ENCODE results near the gene FHIT. TPM values are rescaled to one million over a fixed set of nuclear protein-coding genes. Genes with fewer than 3 reads are reported as not detected.

The FHIT gene
- total and polyA plus RNA-seq, 7 donors, result 2.4 to 10.2 (median 6.1) TPM

- H3K27me3 ChIP-seq, result no peaks in the 10 kb centered on the region
- peaks cover 0 to 8% (median 0%) of the 10 kb centered on the region in 4 donors for H3K9me3 ChIP-seq
- H3K4me3 ChIP-seq, result no peak overlapping the region
- WGBS, 2 donors, result 80 to 87% methylated on average over 5 of the region's 5 CpGs
- DNase-seq, result no peak
- intact Hi-C loops (cut with DNase I), result no loop called here
- no peak overlapping the region for H3K27ac ChIP-seq
- H3K36me3 ChIP-seq, result no peaks in the 10 kb centered on the region
- no peaks in the 10 kb centered on the region for H3K4me1 ChIP-seq
- TF ChIP-seq POLR2AphosphoS5 (IDR thresholded peaks at IDR 0.05) (no peak), EP300 (IDR thresholded peaks at IDR 0.05) (no peak), POLR2A (IDR thresholded peaks at IDR 0.05) (no peak)
- TF ChIP-seq, protein P1, sequence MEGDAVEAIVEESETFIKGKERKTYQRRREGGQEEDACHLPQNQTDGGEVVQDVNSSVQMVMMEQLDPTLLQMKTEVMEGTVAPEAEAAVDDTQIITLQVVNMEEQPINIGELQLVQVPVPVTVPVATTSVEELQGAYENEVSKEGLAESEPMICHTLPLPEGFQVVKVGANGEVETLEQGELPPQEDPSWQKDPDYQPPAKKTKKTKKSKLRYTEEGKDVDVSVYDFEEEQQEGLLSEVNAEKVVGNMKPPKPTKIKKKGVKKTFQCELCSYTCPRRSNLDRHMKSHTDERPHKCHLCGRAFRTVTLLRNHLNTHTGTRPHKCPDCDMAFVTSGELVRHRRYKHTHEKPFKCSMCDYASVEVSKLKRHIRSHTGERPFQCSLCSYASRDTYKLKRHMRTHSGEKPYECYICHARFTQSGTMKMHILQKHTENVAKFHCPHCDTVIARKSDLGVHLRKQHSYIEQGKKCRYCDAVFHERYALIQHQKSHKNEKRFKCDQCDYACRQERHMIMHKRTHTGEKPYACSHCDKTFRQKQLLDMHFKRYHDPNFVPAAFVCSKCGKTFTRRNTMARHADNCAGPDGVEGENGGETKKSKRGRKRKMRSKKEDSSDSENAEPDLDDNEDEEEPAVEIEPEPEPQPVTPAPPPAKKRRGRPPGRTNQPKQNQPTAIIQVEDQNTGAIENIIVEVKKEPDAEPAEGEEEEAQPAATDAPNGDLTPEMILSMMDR (IDR thresholded peaks at IDR 0.05), result no peak
Measured at GRCh38 chr3:60953351-60953750, 297.9 kb downstream of the FHIT start.

DNA sequence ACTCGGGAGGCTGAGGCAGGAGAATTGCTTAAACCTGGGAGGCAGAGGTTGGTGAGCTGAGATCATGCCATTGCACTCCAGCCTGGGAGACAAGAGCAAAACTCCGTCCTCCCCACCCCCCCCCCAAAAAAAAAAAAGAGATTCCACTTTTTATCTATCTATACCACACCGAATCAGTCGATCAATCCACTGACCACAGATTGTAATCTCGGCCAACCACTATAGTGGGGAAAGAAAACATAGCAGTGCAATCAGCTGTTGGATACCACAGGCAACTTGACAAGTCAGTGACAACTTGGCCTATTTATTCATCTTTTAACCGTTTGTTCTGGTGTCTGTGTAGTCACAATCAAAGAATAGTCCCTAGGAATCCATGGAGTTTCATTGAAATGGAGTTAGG is 299.2 kb downstream of the FHIT start:
- DNase-seq, result no peak
- Histone ChIP-seq H3K4me3 (no peak overlapping the region), H3K27me3 (no peaks in the 10 kb centered on the region), H3K4me1 (no peaks in the 10 kb centered on the region), H3K27ac (no peak overlapping the region), H3K9me3 (peaks cover 0 to 8% (median 0%) of the 10 kb centered on the region in 4 donors), H3K36me3 (no peaks in the 10 kb centered on the region)
- WGBS, 2 donors, result 77 to 80% methylated on average over 6 of the region's 6 CpGs
- TF ChIP-seq POLR2AphosphoS5 (IDR thresholded peaks at IDR 0.05) (no peak), EP300 (IDR thresholded peaks at IDR 0.05) (no peak), POLR2A (IDR thresholded peaks at IDR 0.05) (no peak)
- TF ChIP-seq, protein P1 (IDR thresholded peaks at IDR 0.05), result no peak
- intact Hi-C loops (cut with DNase I), result no loop called here

DNA sequence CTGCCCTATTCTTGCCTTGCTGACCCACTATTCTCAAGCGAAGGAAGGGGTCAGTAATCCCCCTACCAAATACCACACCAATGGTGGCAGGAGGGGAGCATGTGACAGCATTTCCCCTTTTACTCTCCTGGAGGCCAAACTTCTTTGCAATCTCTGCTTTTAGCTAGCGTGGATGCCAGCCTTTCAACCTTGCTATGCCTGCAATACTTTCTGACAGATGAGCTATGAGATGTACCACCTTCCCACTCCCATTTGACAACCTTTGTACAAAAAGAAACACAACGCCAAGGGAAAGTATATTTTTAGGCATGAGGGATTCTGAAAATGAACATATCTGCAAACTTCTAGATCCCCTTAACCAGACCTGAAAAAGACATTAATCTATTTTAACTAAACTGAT is 302.1 kb downstream of the FHIT start:
- Histone ChIP-seq H3K27ac (no peak overlapping the region), H3K4me1 (no peaks in the 10 kb centered on the region), H3K9me3 (no peaks in the 10 kb centered on the region), H3K4me3 (no peak overlapping the region), H3K36me3 (no peaks in the 10 kb centered on the region), H3K27me3 (no peaks in the 10 kb centered on the region)
- intact Hi-C loops (cut with DNase I), result no loop called here
- TF ChIP-seq POLR2AphosphoS5 (IDR thresholded peaks at IDR 0.05), result no peak
- 84 to 89% methylated on average over 3 of the region's 3 CpGs for WGBS, 2 donors
- DNase-seq, result no peak

GRCh38 chr3:60948488-60948887 is 302.8 kb downstream of the FHIT start:
- no peaks in the 10 kb centered on the region for H3K27me3 ChIP-seq
- intact Hi-C loops (cut with DNase I), result no loop called here
- no peak for DNase-seq
- H3K9me3 ChIP-seq, result no peaks in the 10 kb centered on the region
- no peaks in the 10 kb centered on the region for H3K36me3 ChIP-seq
- H3K4me1 ChIP-seq, result no peaks in the 10 kb centered on the region
- TF ChIP-seq, protein P1 (IDR thresholded peaks at IDR 0.05), result no peak
- TF ChIP-seq POLR2AphosphoS5 (IDR thresholded peaks at IDR 0.05), result no peak
- TF ChIP-seq EP300 (IDR thresholded peaks at IDR 0.05), result no peak
- TF ChIP-seq POLR2A (IDR thresholded peaks at IDR 0.05), result no peak
- H3K4me3 ChIP-seq, result no peak overlapping the region
- H3K27ac ChIP-seq, result no peak overlapping the region

GRCh38 chr3:60935709-60936108 is 315.5 kb downstream of the FHIT start:
- H3K27ac ChIP-seq, result no peak overlapping the region
- DNase-seq, result no peak
- intact Hi-C loops (cut with DNase I), result no loop called here
- H3K4me3 ChIP-seq, result no peak overlapping the region
- H3K27me3 ChIP-seq, result no peaks in the 10 kb centered on the region
- 91 to 94% methylated on average over 3 of the region's 3 CpGs for WGBS, 2 donors
- H3K4me1 ChIP-seq, result no peaks in the 10 kb centered on the region
- H3K36me3 ChIP-seq, result no peaks in the 10 kb centered on the region
- TF ChIP-seq POLR2AphosphoS5 (IDR thresholded peaks at IDR 0.05) (no peak), POLR2A (IDR thresholded peaks at IDR 0.05) (no peak), EP300 (IDR thresholded peaks at IDR 0.05) (no peak)
- TF ChIP-seq, protein P1 (IDR thresholded peaks at IDR 0.05), result no peak
- H3K9me3 ChIP-seq, result no peaks in the 10 kb centered on the region
